Progenitor cell of endocrine pancreas (in vitro differentiated cells): ENCODE measurements around the gene TLCD5. TPM values are rescaled to one million over a fixed set of nuclear protein-coding genes. Genes with fewer than 3 reads are reported as not detected.

ENCODE experiments used
- DNase-seq: peaks from one replicate; pipeline ENCODE4 v3.0.0; 2021; ENCODE audit warnings: low spot score; ENCODE audit not compliant: unreplicated experiment
- H3K27ac Mint-ChIP-seq: 2 replicates; pipeline ENCODE4 v1.8.0; 2021; ENCODE audit warnings: mild to moderate bottlenecking, moderate library complexity, mixed read lengths
- H3K27me3 Mint-ChIP-seq: 2 replicates; pipeline ENCODE4 v1.8.0; 2021; ENCODE audit warnings: mixed read lengths
- H3K36me3 Mint-ChIP-seq: 2 replicates; pipeline ENCODE4 v1.8.0; 2022; ENCODE audit warnings: mixed read lengths; ENCODE audit not compliant: insufficient read depth
- H3K4me1 Mint-ChIP-seq: 2 replicates; pipeline ENCODE4 v1.8.0; 2021; ENCODE audit warnings: low read depth, mixed read lengths
- H3K4me3 Mint-ChIP-seq: 2 replicates; pipeline ENCODE4 v1.8.0; 2021; ENCODE audit warnings: low read depth, mild to moderate bottlenecking, moderate library complexity, mixed read lengths
- H3K9me3 Mint-ChIP-seq: 2 replicates; pipeline ENCODE4 v1.8.0; 2021; ENCODE audit warnings: low read depth, mixed read lengths
- CTCF ChIP-seq: fragments of 200-600 bp; sonication (generic); IDR thresholded peaks from one replicate; pipeline ENCODE4 v1.5.0; 2021; ENCODE audit warnings: antibody characterized with exemption, mild to moderate bottlenecking; ENCODE audit not compliant: unreplicated experiment
- total RNA-seq: library from RNA; stranded (reverse); gene quantifications from 2 replicates; pipeline ENCODE4 v1.2.1, GENCODE V29; 2021

TLCD5 gene
- total RNA-seq, 1 donor from 2014 or later: 9.3 TPM

GRCh38 chr11:120378474-120378873 is 53.4 kb downstream of the TLCD5 start:
- H3K4me1 Mint-ChIP-seq: peaks cover 4% of the 10 kb centered on the region
- no peak for TF ChIP-seq CTCF
- H3K27ac Mint-ChIP-seq: peak overlapping the region; percentile 20
- peaks cover 18% of the 10 kb centered on the region for H3K36me3 Mint-ChIP-seq
- no peak overlapping the region for H3K4me3 Mint-ChIP-seq
- peaks cover 22% of the 10 kb centered on the region for H3K9me3 Mint-ChIP-seq
- no peak for DNase-seq
- no peaks in the 10 kb centered on the region for H3K27me3 Mint-ChIP-seq

- peaks cover 22% of the 10 kb centered on the region for H3K9me3 Mint-ChIP-seq
- TF ChIP-seq CTCF: no peak
- H3K4me1 Mint-ChIP-seq: peaks cover 9% of the 10 kb centered on the region
- H3K27ac Mint-ChIP-seq: no peak overlapping the region
- peaks cover 18% of the 10 kb centered on the region for H3K36me3 Mint-ChIP-seq
- H3K4me3 Mint-ChIP-seq: no peak overlapping the region
- no peaks in the 10 kb centered on the region for H3K27me3 Mint-ChIP-seq
- DNase-seq: no peak
These were observed 56.3 kb downstream of the TLCD5 start for GRCh38 chr11:120381401-120381800.

Other genes starting within 250 kb of the TLCD5 start
- gene TRIM29, start 187.2 kb upstream of the TLCD5 start, total RNA-seq: 0.33 TPM in 1 of 2 replicates, not detected in the other
- 6.5 and 6.6 TPM in 2 replicates for gene OAF, start 114.3 kb upstream of the TLCD5 start, total RNA-seq
- 0.09 TPM in 1 of 2 replicates, not detected in the other for gene POU2F3, start 85.2 kb upstream of the TLCD5 start, total RNA-seq
- gene ARHGEF12, start 11.1 kb downstream of the TLCD5 start, total RNA-seq: 64.9 and 66.2 TPM in 2 replicates
- gene GRIK4, start 186.4 kb downstream of the TLCD5 start, total RNA-seq: 0.13 TPM in 1 of 2 replicates, not detected in the other